WTC11 (cell line): Measurements from ENCODE around the gene FERMT3. TPM values are rescaled to one million over a fixed set of nuclear protein-coding genes. Genes with fewer than 3 reads are reported as not detected.

Source experiments
- ATAC-seq: fragments of 200-7000 bp; cut with Tn5 transposase; 2 replicates; pipeline ENCODE4 v1.10.0; 2021; ENCODE audit warnings: mild to moderate bottlenecking, moderate library complexity
- CTCF ChIA-PET: fragments of 300-600 bp; sonication (Branson Sonifier 250); formaldehyde crosslinking; loops from one replicate; lab custom pipeline; 2021; ENCODE audit warnings: antibody characterized with exemption; lab: Charles Lee
- POLR2A ChIA-PET: fragments of 350-600 bp; sonication (Branson Sonifier 250); formaldehyde crosslinking; loops from one replicate; lab custom pipeline; 2021; ENCODE audit warnings: antibody characterized with exemption; lab: Charles Lee
- DNase-seq: peaks from one replicate; pipeline ENCODE4 v3.0.0; 2021; ENCODE audit warnings: low spot score
- H3K27ac Mint-ChIP-seq: 2 replicates; pipeline ENCODE4 v1.8.0; 2021; ENCODE audit warnings: mixed read lengths
- H3K27me3 Mint-ChIP-seq: 2 replicates; pipeline ENCODE4 v1.8.0; 2021; ENCODE audit warnings: low read depth, mild to moderate bottlenecking, moderate library complexity, mixed read lengths
- H3K36me3 Mint-ChIP-seq: 2 replicates; pipeline ENCODE4 v1.8.0; 2021; ENCODE audit warnings: mixed read lengths
- H3K4me1 Mint-ChIP-seq: 2 replicates; pipeline ENCODE4 v1.8.0; 2022; ENCODE audit warnings: mixed read lengths
- H3K4me3 Mint-ChIP-seq: 2 replicates; pipeline ENCODE4 v1.8.0; 2021; ENCODE audit warnings: mild to moderate bottlenecking, moderate library complexity, mixed read lengths
- H3K9me3 Mint-ChIP-seq: 2 replicates; pipeline ENCODE4 v1.8.0; 2021; ENCODE audit warnings: mixed read lengths
- ATF1 ChIP-seq: sonication (generic); formaldehyde crosslinking; IDR thresholded peaks from 2 replicates; pipeline ENCODE4 v1.8.1; 2023; ENCODE audit warnings: mild to moderate bottlenecking, moderate library complexity, missing genetic modification reagents
- CREM ChIP-seq: sonication (generic); formaldehyde crosslinking; IDR thresholded peaks from 2 replicates; pipeline ENCODE4 v1.8.1; 2022; ENCODE audit warnings: mild to moderate bottlenecking, missing genetic modification reagents, moderate library complexity
- ESRRA ChIP-seq: sonication (generic); formaldehyde crosslinking; IDR thresholded peaks from 2 replicates; pipeline ENCODE4 v1.8.1; 2022; ENCODE audit warnings: mild to moderate bottlenecking, missing genetic modification reagents, borderline replicate concordance
- ETV6 ChIP-seq: sonication (generic); formaldehyde crosslinking; IDR thresholded peaks from 2 replicates; pipeline ENCODE4 v1.8.1; 2022; ENCODE audit warnings: mild to moderate bottlenecking, missing genetic modification reagents
- FOXK1 ChIP-seq: sonication (generic); formaldehyde crosslinking; IDR thresholded peaks from 2 replicates; pipeline ENCODE4 v1.8.0; 2022; ENCODE audit warnings: mild to moderate bottlenecking, moderate library complexity, missing genetic modification reagents
- FOXP1 ChIP-seq: sonication (generic); formaldehyde crosslinking; IDR thresholded peaks from 2 replicates; pipeline ENCODE4 v1.8.0; 2022; ENCODE audit warnings: missing genetic modification reagents, mild to moderate bottlenecking, moderate library complexity, borderline replicate concordance
- GABPB1 ChIP-seq: sonication (generic); formaldehyde crosslinking; IDR thresholded peaks from 2 replicates; pipeline ENCODE4 v1.8.1; 2023; ENCODE audit warnings: mild to moderate bottlenecking, missing genetic modification reagents
- KAT7 ChIP-seq: sonication (generic); formaldehyde crosslinking; IDR thresholded peaks from 2 replicates; pipeline ENCODE4 v1.8.1; 2023; ENCODE audit warnings: missing genetic modification reagents, mild to moderate bottlenecking, borderline replicate concordance
- MAX ChIP-seq: sonication (generic); formaldehyde crosslinking; IDR thresholded peaks from 2 replicates; pipeline ENCODE4 v1.8.0; 2022; ENCODE audit warnings: mild to moderate bottlenecking, missing genetic modification reagents
- NFYB ChIP-seq: sonication (generic); formaldehyde crosslinking; conservative IDR thresholded peaks from 2 replicates; pipeline ENCODE4 v1.8.0; 2022; ENCODE audit warnings: low read depth, missing genetic modification reagents
- OVOL2 ChIP-seq: fragments of 250-450 bp; sonication (Bioruptor Pico); IDR thresholded peaks from 2 replicates; pipeline ENCODE4 v1.9.0; 2021; ENCODE audit warnings: mild to moderate bottlenecking, borderline replicate concordance
- SP1 ChIP-seq: sonication (generic); formaldehyde crosslinking; conservative IDR thresholded peaks from 2 replicates; pipeline ENCODE4 v1.8.1; 2022; ENCODE audit warnings: missing genetic modification reagents
- TEAD1 ChIP-seq: sonication (generic); formaldehyde crosslinking; IDR thresholded peaks from 2 replicates; pipeline ENCODE4 v1.8.0; 2022; ENCODE audit warnings: mild to moderate bottlenecking, missing genetic modification reagents
- ZNF138 ChIP-seq: sonication (generic); formaldehyde crosslinking; conservative IDR thresholded peaks from 2 replicates; pipeline ENCODE4 v1.8.1; 2022; ENCODE audit warnings: mild to moderate bottlenecking, moderate library complexity, missing genetic modification reagents
- ZNF263 ChIP-seq: sonication (generic); formaldehyde crosslinking; IDR thresholded peaks from 2 replicates; pipeline ENCODE4 v1.8.1; 2022; ENCODE audit warnings: low read depth, mild to moderate bottlenecking, moderate library complexity, missing genetic modification reagents
- ZNF317 ChIP-seq: sonication (generic); formaldehyde crosslinking; IDR thresholded peaks from 2 replicates; pipeline ENCODE4 v1.8.1; 2023; ENCODE audit warnings: low read depth, mild to moderate bottlenecking, moderate library complexity, missing genetic modification reagents, borderline replicate concordance
- total RNA-seq: library from RNA; stranded (reverse); gene quantifications from 3 replicates; pipeline ENCODE4 v1.2.3, GENCODE V29; 2021
- TF ChIP-seq, protein P1 (sequence below): fragments of 250-450 bp; sonication (Bioruptor Pico); IDR thresholded peaks from 2 replicates; pipeline ENCODE4 v1.9.0; 2021; ENCODE audit warnings: mild to moderate bottlenecking
- TF ChIP-seq, protein P2 (sequence below): sonication (generic); formaldehyde crosslinking; IDR thresholded peaks from 2 replicates; pipeline ENCODE4 v1.8.1; 2023; ENCODE audit warnings: mild to moderate bottlenecking, moderate library complexity, missing genetic modification reagents
- TF ChIP-seq, protein P3 (sequence below): sonication (generic); formaldehyde crosslinking; IDR thresholded peaks from 2 replicates; pipeline ENCODE4 v1.8.0; 2022; ENCODE audit warnings: mild to moderate bottlenecking, missing genetic modification reagents
- TF ChIP-seq, protein P4 (sequence below): sonication (generic); formaldehyde crosslinking; IDR thresholded peaks from 2 replicates; pipeline ENCODE4 v1.8.1; 2022; ENCODE audit warnings: mild to moderate bottlenecking, moderate library complexity, missing genetic modification reagents

Gene FERMT3
- total RNA-seq, 1 experiment from 2014 or later = 3.8 TPM

DNA sequence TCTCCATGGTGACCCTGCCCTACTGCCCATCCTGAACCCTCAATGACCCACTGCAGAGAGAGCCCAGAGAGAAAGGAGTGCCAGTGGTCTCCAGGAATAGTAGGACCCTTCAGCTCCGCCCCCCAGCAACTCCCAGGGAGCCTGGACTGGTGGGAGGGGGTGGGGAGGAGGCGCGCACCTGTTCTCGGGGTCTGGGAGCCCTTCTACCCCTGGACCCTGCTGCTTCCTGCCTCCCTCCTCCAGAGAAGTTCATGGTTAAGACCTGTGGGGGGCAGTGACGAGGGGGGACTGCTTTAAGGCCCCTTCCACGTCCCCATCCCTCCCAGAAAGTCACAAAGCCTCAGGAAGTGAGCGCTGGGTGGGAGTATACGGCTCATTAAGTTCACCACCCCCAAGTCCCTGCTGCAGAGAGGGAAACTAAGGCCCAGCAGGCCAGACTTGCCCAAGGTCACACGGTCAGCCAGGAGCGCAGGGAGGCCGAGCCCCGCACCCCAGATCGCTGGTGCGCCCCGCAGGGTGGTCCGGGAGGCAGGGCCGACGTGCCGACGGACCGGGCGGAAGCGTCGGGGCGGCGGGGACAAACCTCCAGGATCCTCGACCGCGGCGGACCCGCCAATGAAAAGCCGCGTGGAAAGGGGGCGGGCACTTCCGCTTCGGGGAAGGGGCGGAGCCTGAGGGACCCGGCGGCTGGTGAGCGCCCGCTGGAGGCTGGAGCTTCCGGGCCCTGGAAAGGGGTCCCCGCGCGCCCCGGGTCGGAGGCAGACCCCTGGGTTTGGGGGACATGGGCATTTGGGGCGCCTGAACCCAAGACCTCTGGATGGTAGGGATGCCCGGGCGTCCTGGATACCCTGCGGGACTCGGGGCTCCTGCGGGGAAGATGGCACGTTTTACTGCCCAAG, 19.3 kb downstream of the FERMT3 start, which contains the start of the genes NUDT22 and TRPT1:
Gene NUDT22, plus strand, starts transcription at position 667 of the 899 bp plus-strand sequence. CDS start 379 bp downstream, outside the sequence.
Gene TRPT1, minus strand, starts transcription at position 579 of the 899 bp plus-strand sequence. Its CDS starts 326 bp downstream, at position 253.
- ChIA-PET POLR2A (interaction anchor here (0.6 to 1.9 kb wide), 8 partner anchors 19 to 308 kb away, joined by 3 to 13 read pairs (median 3); partner anchors contain the start of genes FERMT3, PLCB3, PPP1R14B and RCOR2), CTCF (interaction anchor here (0.5 to 3.8 kb wide), 21 partner anchors 9 to 1364 kb away, joined by 3 to 27 read pairs (median 4); partner anchors contain the start of genes ESRRA, FERMT3, MACROD1 and PLCB3)
- TF ChIP-seq TEAD1 (CRISPR knock-in tag) = peak; percentile 14; the same call in 1 of the 2 replicates
- TF ChIP-seq ATF1 = no peak
- TF ChIP-seq ESRRA (CRISPR knock-in tag) = peak; percentile 77; the same call in 1 of the 2 replicates
- peak; percentile 55; the same call in 1 of the 2 replicates for TF ChIP-seq FOXK1
- TF ChIP-seq ZNF317 (CRISPR knock-in tag) = 0 out of 2 replicates have a peak, but pooled peaks have one; percentile 8
- TF ChIP-seq, protein P1, sequence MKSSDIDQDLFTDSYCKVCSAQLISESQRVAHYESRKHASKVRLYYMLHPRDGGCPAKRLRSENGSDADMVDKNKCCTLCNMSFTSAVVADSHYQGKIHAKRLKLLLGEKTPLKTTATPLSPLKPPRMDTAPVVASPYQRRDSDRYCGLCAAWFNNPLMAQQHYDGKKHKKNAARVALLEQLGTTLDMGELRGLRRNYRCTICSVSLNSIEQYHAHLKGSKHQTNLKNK (CRISPR knock-in tag) = no peak
- peak; percentile 72 for TF ChIP-seq GABPB1 (CRISPR knock-in tag)
- peak; percentile 60; the same call in 1 of the 2 replicates for TF ChIP-seq CREM (CRISPR knock-in tag)
- no peak; the same call in 1 of the 2 replicates for TF ChIP-seq MAX (CRISPR knock-in tag)
- peak; percentile 55; the same call in 1 of the 2 replicates for TF ChIP-seq NFYB (CRISPR knock-in tag)
- TF ChIP-seq, protein P2, sequence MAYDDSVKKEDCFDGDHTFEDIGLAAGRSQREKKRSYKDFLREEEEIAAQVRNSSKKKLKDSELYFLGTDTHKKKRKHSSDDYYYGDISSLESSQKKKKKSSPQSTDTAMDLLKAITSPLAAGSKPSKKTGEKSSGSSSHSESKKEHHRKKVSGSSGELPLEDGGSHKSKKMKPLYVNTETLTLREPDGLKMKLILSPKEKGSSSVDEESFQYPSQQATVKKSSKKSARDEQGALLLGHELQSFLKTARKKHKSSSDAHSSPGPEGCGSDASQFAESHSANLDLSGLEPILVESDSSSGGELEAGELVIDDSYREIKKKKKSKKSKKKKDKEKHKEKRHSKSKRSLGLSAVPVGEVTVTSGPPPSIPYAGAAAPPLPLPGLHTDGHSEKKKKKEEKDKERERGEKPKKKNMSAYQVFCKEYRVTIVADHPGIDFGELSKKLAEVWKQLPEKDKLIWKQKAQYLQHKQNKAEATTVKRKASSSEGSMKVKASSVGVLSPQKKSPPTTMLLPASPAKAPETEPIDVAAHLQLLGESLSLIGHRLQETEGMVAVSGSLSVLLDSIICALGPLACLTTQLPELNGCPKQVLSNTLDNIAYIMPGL (CRISPR knock-in tag) = peak; percentile 78
- TF ChIP-seq SP1 = 0 out of 2 replicates have a peak, but pooled peaks have one; percentile 76
- peak; percentile 91 for TF ChIP-seq ETV6 (CRISPR knock-in tag)
- TF ChIP-seq, protein P3, sequence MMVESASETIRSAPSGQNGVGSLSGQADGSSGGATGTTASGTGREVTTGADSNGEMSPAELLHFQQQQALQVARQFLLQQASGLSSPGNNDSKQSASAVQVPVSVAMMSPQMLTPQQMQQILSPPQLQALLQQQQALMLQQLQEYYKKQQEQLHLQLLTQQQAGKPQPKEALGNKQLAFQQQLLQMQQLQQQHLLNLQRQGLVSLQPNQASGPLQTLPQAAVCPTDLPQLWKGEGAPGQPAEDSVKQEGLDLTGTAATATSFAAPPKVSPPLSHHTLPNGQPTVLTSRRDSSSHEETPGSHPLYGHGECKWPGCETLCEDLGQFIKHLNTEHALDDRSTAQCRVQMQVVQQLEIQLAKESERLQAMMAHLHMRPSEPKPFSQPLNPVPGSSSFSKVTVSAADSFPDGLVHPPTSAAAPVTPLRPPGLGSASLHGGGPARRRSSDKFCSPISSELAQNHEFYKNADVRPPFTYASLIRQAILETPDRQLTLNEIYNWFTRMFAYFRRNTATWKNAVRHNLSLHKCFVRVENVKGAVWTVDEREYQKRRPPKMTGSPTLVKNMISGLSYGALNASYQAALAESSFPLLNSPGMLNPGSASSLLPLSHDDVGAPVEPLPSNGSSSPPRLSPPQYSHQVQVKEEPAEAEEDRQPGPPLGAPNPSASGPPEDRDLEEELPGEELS (CRISPR knock-in tag) = 0 out of 2 replicates have a peak, but pooled peaks have one; percentile 29
- TF ChIP-seq, protein P4, sequence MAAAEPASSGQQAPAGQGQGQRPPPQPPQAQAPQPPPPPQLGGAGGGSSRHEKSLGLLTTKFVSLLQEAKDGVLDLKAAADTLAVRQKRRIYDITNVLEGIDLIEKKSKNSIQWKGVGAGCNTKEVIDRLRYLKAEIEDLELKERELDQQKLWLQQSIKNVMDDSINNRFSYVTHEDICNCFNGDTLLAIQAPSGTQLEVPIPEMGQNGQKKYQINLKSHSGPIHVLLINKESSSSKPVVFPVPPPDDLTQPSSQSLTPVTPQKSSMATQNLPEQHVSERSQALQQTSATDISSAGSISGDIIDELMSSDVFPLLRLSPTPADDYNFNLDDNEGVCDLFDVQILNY = peak; percentile 65; the same call in 1 of the 2 replicates
- TF ChIP-seq OVOL2 (CRISPR knock-in tag) = no peak
- TF ChIP-seq ZNF138 (CRISPR knock-in tag) = no peak
- 0 out of 2 replicates have a peak, but pooled peaks have one; percentile 50 for TF ChIP-seq KAT7 (CRISPR knock-in tag)
- 0 out of 2 replicates have a peak, but pooled peaks have one; percentile 9 for TF ChIP-seq ZNF263 (CRISPR knock-in tag)
- 0 out of 2 replicates have a peak, but pooled peaks have one; percentile 28 for TF ChIP-seq FOXP1 (CRISPR knock-in tag)
- H3K9me3 Mint-ChIP-seq = no peaks in the 10 kb centered on the region
- no peaks in the 10 kb centered on the region for H3K36me3 Mint-ChIP-seq
- peaks cover 24% of the 10 kb centered on the region for H3K4me1 Mint-ChIP-seq
- H3K4me3 Mint-ChIP-seq = peak within 1 kb of the TSS; percentile 81
- no peaks in the 10 kb centered on the region for H3K27me3 Mint-ChIP-seq
- peak within 1 kb of the TSS; percentile 84 for H3K27ac Mint-ChIP-seq
- ATAC-seq (peak; percentile 54), DNase-seq (peak; percentile 89)
